ENCODE data around the gene RASA3.

DNA sequence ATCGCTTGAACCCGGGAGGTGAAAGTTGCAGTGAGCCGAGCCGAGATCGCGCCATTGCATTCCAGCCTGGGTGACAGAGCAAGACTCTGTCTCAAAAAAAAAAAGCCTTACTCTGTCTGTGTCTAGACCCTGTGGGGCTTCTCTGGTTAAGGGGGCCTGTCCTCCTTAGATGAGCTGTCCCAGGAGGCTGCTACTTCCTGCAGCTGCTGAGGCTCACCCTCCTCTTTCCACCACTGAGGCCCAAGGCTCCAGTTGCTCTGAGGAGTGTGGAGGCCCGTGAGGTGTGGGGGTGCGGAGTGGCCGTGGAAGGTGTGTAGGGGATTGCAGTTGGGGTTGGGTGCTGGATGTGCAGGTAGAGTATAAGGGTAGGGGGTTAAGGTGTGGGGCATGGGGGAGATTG, 22.1 kb upstream of the RASA3 start:
- TF ChIP-seq SMAD2 (IDR thresholded peaks at IDR 0.05; ENCODE audit: low read depth, low read length) (no peak), CTCF (IDR thresholded peaks at IDR 0.05 in 2 of 3, conservative IDR thresholded peaks at IDR 0.05 in 1 of 3; ENCODE audit: insufficient read depth in 2 of 3, low read depth in 1 of 3, low read length in 3 of 3) (no peak), CHCHD3 (CRISPR knock-in tag; IDR thresholded peaks at IDR 0.05) (no peak), POLR2AphosphoS5 (IDR thresholded peaks at IDR 0.05; ENCODE audit: control insufficient read depth, insufficient read depth, low read depth, low read length) (no peak), TARDBP (IDR thresholded peaks at IDR 0.05) (no peak), ZNF184 (CRISPR knock-in tag; IDR thresholded peaks at IDR 0.05) (no peak), RBM39 (optimal IDR thresholded peaks at IDR 0.05; ENCODE audit: low read depth, low read length) (no peak), RAD21 (CRISPR knock-in tag; conservative IDR thresholded peaks at IDR 0.05 in 1 of 2, IDR thresholded peaks at IDR 0.05 in 1 of 2) (no peak), SRF (CRISPR knock-in tag; IDR thresholded peaks at IDR 0.05) (no peak), ETV6 (IDR thresholded peaks at IDR 0.05; ENCODE audit: borderline replicate concordance in 1 of 2, low read depth in 2 of 2, low read length in 1 of 2) (no peak), ETV6 (CRISPR knock-in tag; IDR thresholded peaks at IDR 0.05; ENCODE audit: borderline replicate concordance) (no peak), CBFB (CRISPR knock-in tag; IDR thresholded peaks at IDR 0.05) (no peak), ESRRA (IDR thresholded peaks at IDR 0.05; ENCODE audit: borderline replicate concordance, low read depth) (no peak), YY1 (IDR thresholded peaks at IDR 0.05; ENCODE audit: borderline replicate concordance in 1 of 3, control insufficient read depth in 1 of 3, extremely low read depth in 1 of 3, insufficient read depth in 3 of 3, insufficient read length in 1 of 3, insufficient replicate concordance in 2 of 3, low read depth in 1 of 3, low read length in 2 of 3) (no peak)
- TF ChIP-seq, protein P1, sequence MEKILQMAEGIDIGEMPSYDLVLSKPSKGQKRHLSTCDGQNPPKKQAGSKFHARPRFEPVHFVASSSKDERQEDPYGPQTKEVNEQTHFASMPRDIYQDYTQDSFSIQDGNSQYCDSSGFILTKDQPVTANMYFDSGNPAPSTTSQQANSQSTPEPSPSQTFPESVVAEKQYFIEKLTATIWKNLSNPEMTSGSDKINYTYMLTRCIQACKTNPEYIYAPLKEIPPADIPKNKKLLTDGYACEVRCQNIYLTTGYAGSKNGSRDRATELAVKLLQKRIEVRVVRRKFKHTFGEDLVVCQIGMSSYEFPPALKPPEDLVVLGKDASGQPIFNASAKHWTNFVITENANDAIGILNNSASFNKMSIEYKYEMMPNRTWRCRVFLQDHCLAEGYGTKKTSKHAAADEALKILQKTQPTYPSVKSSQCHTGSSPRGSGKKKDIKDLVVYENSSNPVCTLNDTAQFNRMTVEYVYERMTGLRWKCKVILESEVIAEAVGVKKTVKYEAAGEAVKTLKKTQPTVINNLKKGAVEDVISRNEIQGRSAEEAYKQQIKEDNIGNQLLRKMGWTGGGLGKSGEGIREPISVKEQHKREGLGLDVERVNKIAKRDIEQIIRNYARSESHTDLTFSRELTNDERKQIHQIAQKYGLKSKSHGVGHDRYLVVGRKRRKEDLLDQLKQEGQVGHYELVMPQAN (IDR thresholded peaks at IDR 0.05; ENCODE audit: borderline replicate concordance), result no peak

All from K562 (cell line).